ENCODE results near the gene METRNL. TPM values are rescaled to one million over a fixed set of nuclear protein-coding genes. Genes with fewer than 3 reads are reported as not detected.

Gene METRNL
- total RNA-seq, 4 donors from 2014 or later = 25.0 to 44.4 (median 35.8) TPM

DNA sequence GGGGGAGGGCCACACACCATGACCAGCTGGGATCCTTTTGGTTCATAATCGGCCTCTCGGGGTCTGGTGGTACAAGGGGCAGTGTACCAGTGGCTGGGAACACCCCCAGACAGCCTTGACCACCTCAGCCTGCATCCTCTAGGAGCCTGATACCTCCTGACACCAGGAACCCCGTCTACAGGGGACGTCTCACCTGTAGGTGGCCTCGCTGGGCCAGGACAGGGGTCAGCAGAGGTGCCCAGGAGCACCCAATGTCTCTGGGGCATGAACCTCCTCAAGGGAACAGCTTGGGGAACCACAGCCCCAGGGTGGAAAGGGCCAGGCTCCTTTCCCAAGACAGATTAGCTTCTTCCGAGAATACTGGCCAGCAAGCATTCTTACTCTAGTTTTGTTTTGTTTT lies 2.5 kb upstream of the METRNL start:
- Histone ChIP-seq H3K27ac (no peak overlapping the region), H3K4me1 (peaks cover 0 to 7% of the 10 kb centered on the region in 2 donors), H3K4me3 (no peak overlapping the region), H3K36me3 (no peaks in the 10 kb centered on the region), H3K9me3 (no peaks in the 10 kb centered on the region), H3K27me3 (no peaks in the 10 kb centered on the region)
- intact Hi-C loops (cut with DNase I; ENCODE audit: low total_unique reads) = no loop called here
- DNase-seq = no peak
- TF ChIP-seq POLR2A (IDR thresholded peaks at IDR 0.05) (no peak), CTCF (IDR thresholded peaks at IDR 0.05) (peak in 1 of 4 experiments; percentile 21)

GRCh38 chr17:83077411-83077810 lies 2.0 kb upstream of the METRNL start:
- Histone ChIP-seq H3K4me3 (no peak overlapping the region), H3K36me3 (no peaks in the 10 kb centered on the region), H3K9me3 (no peaks in the 10 kb centered on the region), H3K27ac (no peak overlapping the region), H3K4me1 (peaks cover 0 to 7% of the 10 kb centered on the region in 2 donors), H3K27me3 (no peaks in the 10 kb centered on the region)
- intact Hi-C loops (cut with DNase I; ENCODE audit: low total_unique reads) = no loop called here
- no peak for TF ChIP-seq CTCF (IDR thresholded peaks at IDR 0.05)
- no peak for TF ChIP-seq POLR2A (IDR thresholded peaks at IDR 0.05)
- DNase-seq = no peak

- intact Hi-C loops (cut with DNase I; ENCODE audit: low total_unique reads) = no loop called here
- TF ChIP-seq POLR2A (IDR thresholded peaks at IDR 0.05) = no peak
- TF ChIP-seq CTCF (IDR thresholded peaks at IDR 0.05) = no peak
- Histone ChIP-seq H3K36me3 (no peaks in the 10 kb centered on the region), H3K27ac (no peak overlapping the region), H3K9me3 (no peaks in the 10 kb centered on the region), H3K27me3 (no peaks in the 10 kb centered on the region), H3K4me3 (no peak overlapping the region), H3K4me1 (peaks cover 0 to 7% of the 10 kb centered on the region in 2 donors)
- no peak for DNase-seq
Measured at GRCh38 chr17:83077939-83078338, 1.5 kb upstream of the METRNL start.

- TF ChIP-seq POLR2A (IDR thresholded peaks at IDR 0.05) (no peak), CTCF (IDR thresholded peaks at IDR 0.05) (peak in 1 of 4 experiments; percentile 1)
- peaks cover 0 to 7% of the 10 kb centered on the region in 2 donors for H3K4me1 ChIP-seq
- H3K4me3 ChIP-seq = peak overlapping the region; percentile 43 to 63
- H3K36me3 ChIP-seq = no peaks in the 10 kb centered on the region
- peak in 1 of 2 donors; percentile 44 for DNase-seq
- intact Hi-C loops (cut with DNase I; ENCODE audit: low total_unique reads) = no loop called here
- no peaks in the 10 kb centered on the region for H3K27me3 ChIP-seq
- peak overlapping the region; percentile 63 to 68 for H3K27ac ChIP-seq
- H3K9me3 ChIP-seq = no peaks in the 10 kb centered on the region
Measured at GRCh38 chr17:83078378-83079351, 744 bp upstream of the METRNL start.

Measured in uterus (tissue), 4 donors.